ENCODE results near the gene PEF1. TPM values are rescaled to one million over a fixed set of nuclear protein-coding genes. Genes with fewer than 3 reads are reported as not detected.

Gene PEF1
- total RNA-seq, 1 experiment from 2014 or later, result 40.3 TPM

GRCh38 chr1:31681415-31681814 is 36.7 kb upstream of the PEF1 start:
- peaks cover 2% of the 10 kb centered on the region for H4K20me1 ChIP-seq (ENCODE audit: control insufficient read depth, insufficient read depth, insufficient read length)
- H4K91ac ChIP-seq (ENCODE audit: insufficient read length, low read depth, low read length), result no peak overlapping the region
- no peak overlapping the region for H4K5ac ChIP-seq (ENCODE audit: insufficient read length, low read depth, low read length)
- no peaks in the 10 kb centered on the region; a peak in 1 of 5 replicates for H3K9me3 Mint-ChIP-seq
- no peak overlapping the region for H2BK20ac ChIP-seq (ENCODE audit: low read depth, low read length, poor library complexity, severe bottlenecking)
- H3K27ac ChIP-seq (ENCODE audit: insufficient read length, low read depth, low read length), result no peak overlapping the region
- H3K79me1 ChIP-seq (ENCODE audit: insufficient read depth, low read depth, low read length, poor library complexity, severe bottlenecking), result no peaks in the 10 kb centered on the region
- no peak overlapping the region for H2AK5ac ChIP-seq (ENCODE audit: insufficient read length, low read length)
- H3K9ac ChIP-seq (ENCODE audit: extremely low read depth, insufficient read length, low read length), result no peak overlapping the region
- no peak overlapping the region for H2AFZ ChIP-seq (ENCODE audit: low read length)
- no peak overlapping the region for H2BK120ac ChIP-seq (ENCODE audit: low read depth, low read length, poor library complexity, severe bottlenecking)
- H3K4me2 ChIP-seq (ENCODE audit: insufficient read depth, insufficient read length, low read length), result no peak overlapping the region
- no peaks in the 10 kb centered on the region for H3K27me3 ChIP-seq (ENCODE audit: insufficient read depth, low read length)
- H2BK12ac ChIP-seq (ENCODE audit: insufficient read length, low read depth, low read length), result no peak overlapping the region
- H3K23me2 ChIP-seq (ENCODE audit: insufficient read length, low read depth, low read length, poor library complexity, severe bottlenecking), result no peaks in the 10 kb centered on the region
- no peaks in the 10 kb centered on the region for H3K9me3 ChIP-seq (ENCODE audit: control insufficient read depth, low read depth, low read length)
- H3K27ac Mint-ChIP-seq, result no peak overlapping the region
- H3K79me2 ChIP-seq (ENCODE audit: insufficient read depth, low read length), result no peaks in the 10 kb centered on the region
- H3K4me1 Mint-ChIP-seq, result 0 out of 4 replicates have a peak, but pooled peaks cover 2 to 3% of the 10 kb centered on the region in 2 experiments
- DNase-seq, result no peak
- no CpG with 5 or more reads among the region's 9 CpGs for WGBS (ENCODE audit: extremely low coverage, insufficient read length, low lambda C conversion rate)
- H2BK15ac ChIP-seq (ENCODE audit: low read depth, low read length), result no peak overlapping the region
- no peak overlapping the region for H3T11ph ChIP-seq (ENCODE audit: low read length)
- no peak overlapping the region for H2BK5ac ChIP-seq (ENCODE audit: insufficient read length, low read length)
- H3K18ac ChIP-seq (ENCODE audit: insufficient read length, low read depth, low read length), result no peak overlapping the region
- H3K4me3 Mint-ChIP-seq, result no peak overlapping the region
- H3K4ac ChIP-seq (ENCODE audit: low read depth, low read length), result no peak overlapping the region
- H3K56ac ChIP-seq (ENCODE audit: insufficient read length, low read depth, low read length), result no peak overlapping the region
- no peaks in the 10 kb centered on the region for H3K4me1 ChIP-seq (ENCODE audit: insufficient read depth, low read length)
- H3K36me3 Mint-ChIP-seq (ENCODE audit: insufficient read depth in 1 of 3, low read depth in 3 of 3), result no peaks in the 10 kb centered on the region
- H3K14ac ChIP-seq (ENCODE audit: insufficient read depth, low read length), result no peak overlapping the region
- no peak for TF ChIP-seq CTCF (conservative IDR thresholded peaks at IDR 0.05)
- no peak overlapping the region for H4K8ac ChIP-seq (replicated peaks; ENCODE audit: insufficient read length, low read depth, low read length)
- H3K27me3 Mint-ChIP-seq (ENCODE audit: low read depth), result no peaks in the 10 kb centered on the region
- no peak overlapping the region for H3K23ac ChIP-seq (ENCODE audit: insufficient read length, low read depth, low read length)
